Stomach smooth muscle (tissue), 2 donors: ENCODE data around the gene FIS1.

Source experiments
- H3K27ac ChIP-seq: one replicate; pipeline ENCODE4 v1.7.0; 2013; ENCODE audit warnings: mild to moderate bottlenecking, low read length, inconsistent platforms
- H3K27me3 ChIP-seq, 2 donors: one replicate each; pipeline ENCODE4 v1.7.0; 2013; ENCODE audit warnings: low read length in 2 of 2; ENCODE audit not compliant: insufficient read depth in 2 of 2, control insufficient read depth in 1 of 2
- H3K36me3 ChIP-seq, 2 donors: one replicate each; pipeline ENCODE4 v1.7.0; 2013; ENCODE audit warnings: low read length in 2 of 2; ENCODE audit not compliant: control insufficient read depth in 2 of 2, insufficient read depth in 2 of 2
- H3K4me1 ChIP-seq: one replicate; pipeline ENCODE4 v1.7.0; 2013; ENCODE audit warnings: low read length; ENCODE audit not compliant: control insufficient read depth, insufficient read depth
- H3K4me3 ChIP-seq, 2 donors: one replicate each; pipeline ENCODE4 v1.7.0; 2013; ENCODE audit warnings: low read length in 2 of 2
- H3K9ac ChIP-seq, 2 donors: one replicate each; pipeline ENCODE4 v1.7.0; 2013; ENCODE audit warnings: low read length in 2 of 2, mild to moderate bottlenecking in 1 of 2
- H3K9me3 ChIP-seq, 2 donors: one replicate each; pipeline ENCODE4 v1.7.0; 2013; ENCODE audit warnings: low read length in 2 of 2; ENCODE audit not compliant: control insufficient read depth in 2 of 2
- donor health status: healthy.
- donor health status: Pancreatic carcinoma.

FIS1 gene

DNA sequence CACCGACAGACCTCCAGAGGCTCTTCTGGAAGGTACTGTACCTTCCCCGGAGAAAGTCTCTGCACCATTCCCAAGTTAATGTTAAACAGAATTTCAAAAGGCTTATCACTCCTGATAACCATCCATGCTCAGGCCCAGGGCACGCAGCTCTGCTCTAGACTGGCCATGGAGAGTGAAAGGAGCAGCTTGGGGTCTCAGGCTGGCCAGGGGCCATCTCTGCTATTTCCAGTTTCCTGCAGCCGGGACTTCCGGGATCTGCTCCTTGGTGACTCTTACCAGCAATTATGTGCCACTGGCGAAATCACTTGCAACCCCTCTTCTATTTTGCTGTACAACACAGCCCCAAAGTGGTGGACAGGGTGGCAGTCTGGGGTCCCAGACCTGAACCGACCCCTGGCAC, 13.2 kb downstream of the FIS1 start:
- H3K36me3 ChIP-seq = peaks cover 3 to 10% of the 10 kb centered on the region in 2 donors
- H3K4me1 ChIP-seq = peaks cover 7% of the 10 kb centered on the region
- no peaks in the 10 kb centered on the region for H3K9me3 ChIP-seq
- no peak overlapping the region for H3K27ac ChIP-seq
- H3K9ac ChIP-seq = no peak overlapping the region
- H3K4me3 ChIP-seq = no peak overlapping the region
- H3K27me3 ChIP-seq = peaks cover 0 to 2% of the 10 kb centered on the region in 2 donors

GRCh38 chr7:101226721-101227120, 18.2 kb downstream of the FIS1 start:
- Histone ChIP-seq H3K27ac (no peak overlapping the region), H3K36me3 (peaks cover 6 to 25% of the 10 kb centered on the region in 2 donors), H3K9me3 (no peaks in the 10 kb centered on the region), H3K4me3 (no peak overlapping the region), H3K27me3 (no peaks in the 10 kb centered on the region), H3K9ac (no peak overlapping the region), H3K4me1 (no peaks in the 10 kb centered on the region)

DNA sequence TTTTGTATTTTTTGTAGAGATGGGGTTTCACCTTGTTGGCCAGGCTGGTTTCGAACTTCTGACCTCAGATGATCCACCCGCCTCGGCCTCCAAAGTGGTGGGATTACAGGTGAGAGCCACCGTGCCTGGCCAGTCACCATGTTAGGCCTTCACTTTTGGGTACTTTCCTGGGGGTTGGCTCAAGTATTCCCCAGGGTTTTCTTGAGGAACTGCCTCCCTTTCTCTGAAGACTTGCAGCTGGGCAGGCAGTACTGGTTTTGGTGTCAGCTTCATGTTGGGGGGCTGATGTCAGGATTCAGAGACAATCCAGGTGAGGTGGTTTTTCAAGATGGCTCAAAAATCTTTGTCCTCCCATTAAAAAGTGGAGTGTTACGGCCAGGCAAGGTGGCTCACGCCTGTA, 19.2 kb downstream of the FIS1 start:
- peaks cover 6 to 27% of the 10 kb centered on the region in 2 donors for H3K36me3 ChIP-seq

GRCh38 chr7:101223528-101223927, 21.4 kb downstream of the FIS1 start:
- peaks cover 13% of the 10 kb centered on the region for H3K4me1 ChIP-seq
- no peak overlapping the region for H3K9ac ChIP-seq
- H3K9me3 ChIP-seq = no peaks in the 10 kb centered on the region
- H3K4me3 ChIP-seq = no peak overlapping the region
- H3K27ac ChIP-seq = no peak overlapping the region
- H3K36me3 ChIP-seq = peaks cover 6 to 22% of the 10 kb centered on the region in 2 donors
- H3K27me3 ChIP-seq = no peaks in the 10 kb centered on the region

More for the DNA sequence above, 19.2 kb downstream of the FIS1 start:
- H3K27ac ChIP-seq = no peak overlapping the region
- H3K4me1 ChIP-seq = no peaks in the 10 kb centered on the region
- no peak overlapping the region for H3K4me3 ChIP-seq
- H3K9ac ChIP-seq = no peak overlapping the region
- no peaks in the 10 kb centered on the region for H3K9me3 ChIP-seq
- no peaks in the 10 kb centered on the region for H3K27me3 ChIP-seq

DNA sequence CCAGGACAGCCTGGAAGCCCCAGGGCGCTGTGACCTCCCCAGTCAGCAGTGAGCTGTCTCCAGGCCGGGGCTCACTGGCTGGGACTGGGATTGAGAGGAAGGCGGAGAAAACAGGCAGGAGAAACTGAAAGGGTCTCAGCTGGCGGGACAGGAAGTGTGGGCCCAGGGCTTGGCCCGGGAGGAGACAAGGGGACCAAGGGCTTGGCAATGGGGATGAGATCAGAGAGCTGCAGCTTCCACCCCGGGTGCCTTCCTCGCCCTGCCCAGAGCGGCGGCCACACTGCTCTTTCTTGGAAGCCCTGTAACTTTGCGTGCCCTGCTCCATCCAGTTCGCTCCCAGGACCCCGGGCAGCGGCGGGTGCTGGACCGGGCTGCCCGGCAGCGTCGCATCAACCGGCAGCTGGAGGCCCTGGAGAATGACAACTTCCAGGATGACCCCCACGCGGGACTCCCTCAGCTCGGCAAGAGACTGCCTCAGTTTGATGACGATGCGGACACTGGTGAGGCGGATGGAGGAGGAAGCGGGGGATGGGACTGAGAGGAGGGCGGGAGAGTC, 22.5 kb downstream of the FIS1 start:
- H3K27me3 ChIP-seq = no peaks in the 10 kb centered on the region
- H3K27ac ChIP-seq = no peak overlapping the region
- H3K36me3 ChIP-seq = peaks cover 6 to 18% of the 10 kb centered on the region in 2 donors
- H3K9me3 ChIP-seq = no peaks in the 10 kb centered on the region
- peaks cover 18% of the 10 kb centered on the region for H3K4me1 ChIP-seq
- no peak overlapping the region for H3K4me3 ChIP-seq
- H3K9ac ChIP-seq = no peak overlapping the region

DNA sequence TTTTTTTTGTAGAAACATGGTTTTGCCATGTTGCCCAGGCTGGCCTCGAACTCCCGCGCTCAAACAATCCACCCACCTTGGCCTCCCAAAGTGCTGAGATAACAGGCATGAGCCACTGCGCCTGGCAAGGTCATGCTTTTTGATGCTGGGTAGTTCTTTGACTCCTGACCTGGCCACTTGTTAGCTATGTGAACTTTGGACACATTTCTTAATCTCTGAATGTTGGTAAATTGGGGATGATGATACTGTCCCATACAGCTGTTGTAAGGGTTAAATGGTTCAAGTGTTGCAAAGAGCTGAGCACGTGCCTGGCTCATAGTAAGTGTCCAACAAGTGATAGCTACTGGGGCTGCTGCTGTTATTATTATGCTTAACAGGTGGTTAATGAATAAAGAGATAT, 24.6 kb downstream of the FIS1 start:
- Histone ChIP-seq H3K4me1 (peaks cover 32% of the 10 kb centered on the region), H3K27ac (no peak overlapping the region), H3K9me3 (no peaks in the 10 kb centered on the region), H3K27me3 (no peaks in the 10 kb centered on the region), H3K4me3 (no peak overlapping the region), H3K9ac (no peak overlapping the region), H3K36me3 (peaks cover 3 to 14% of the 10 kb centered on the region in 2 donors)

DNA sequence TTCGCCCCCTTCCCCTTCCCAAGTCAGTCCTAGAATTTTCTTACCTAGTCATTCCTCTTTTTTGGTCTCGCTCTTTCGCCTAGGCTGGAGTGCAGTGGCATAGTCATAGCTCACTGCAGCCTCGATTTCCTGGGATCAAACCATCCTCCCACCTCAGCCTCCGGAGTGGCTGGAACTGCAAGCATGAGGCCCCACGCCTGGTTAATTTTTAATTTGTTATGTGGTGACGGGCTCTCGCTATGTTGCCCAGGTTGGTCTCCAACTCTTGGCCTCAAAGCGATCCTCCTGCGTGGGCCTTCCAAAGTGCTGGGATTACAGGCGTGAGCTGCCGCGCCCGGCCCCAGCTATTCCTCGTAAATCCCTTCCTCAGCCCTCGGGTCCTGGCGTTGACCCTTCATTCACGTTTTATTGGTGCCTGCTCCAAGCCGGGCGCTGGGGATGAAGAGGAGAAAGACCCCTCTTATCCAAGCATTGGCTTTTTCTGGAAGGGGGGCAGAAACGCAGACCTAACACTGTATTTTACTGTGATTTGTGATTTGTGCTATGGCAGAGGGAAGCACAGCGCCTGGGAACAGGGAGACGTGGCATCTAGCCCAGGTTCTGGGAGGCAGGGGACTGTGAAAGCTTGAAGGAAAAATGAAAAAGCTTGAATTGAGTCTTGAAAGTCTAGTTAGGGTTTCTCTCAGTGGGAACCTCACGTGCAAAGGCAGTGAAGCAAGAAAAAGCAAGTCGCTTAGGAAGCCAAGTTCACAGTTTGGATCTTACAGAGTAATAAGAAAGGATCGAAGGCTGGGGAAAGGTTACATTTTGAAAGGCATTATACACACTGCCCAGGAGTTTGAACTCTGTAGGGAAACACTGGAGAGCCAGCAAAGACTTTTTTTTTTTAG, 26.4 kb downstream of the FIS1 start:
- H3K9ac ChIP-seq = peak overlapping the region; percentile 80 to 81
- H3K9me3 ChIP-seq = no peaks in the 10 kb centered on the region
- H3K4me1 ChIP-seq = peaks cover 35% of the 10 kb centered on the region
- H3K27me3 ChIP-seq = no peaks in the 10 kb centered on the region
- H3K27ac ChIP-seq = peak overlapping the region; percentile 80
- peaks cover 0 to 10% of the 10 kb centered on the region in 2 donors for H3K36me3 ChIP-seq
- H3K4me3 ChIP-seq = peak overlapping the region; percentile 90 to 97

- no peaks in the 10 kb centered on the region for H3K27me3 ChIP-seq
- H3K36me3 ChIP-seq = peaks cover 0 to 8% of the 10 kb centered on the region in 2 donors
- H3K9me3 ChIP-seq = no peaks in the 10 kb centered on the region
- H3K27ac ChIP-seq = peak within 1 kb of the TSS; percentile 80
- H3K4me3 ChIP-seq = peak within 1 kb of the TSS; percentile 90 to 97
- peaks cover 35% of the 10 kb centered on the region for H3K4me1 ChIP-seq
- H3K9ac ChIP-seq = peak within 1 kb of the TSS; percentile 80 to 81
These were observed 27.3 kb downstream of the FIS1 start, which contains the start of the genes PLOD3 and ZNHIT1 for GRCh38 chr7:101217388-101218235. TSS of gene PLOD3 (minus strand) at chr7:101217581. CDS start at chr7:101217274, 307 bp downstream. TSS of gene ZNHIT1 (plus strand) at chr7:101218165. CDS start at chr7:101218196, 31 bp downstream.

DNA sequence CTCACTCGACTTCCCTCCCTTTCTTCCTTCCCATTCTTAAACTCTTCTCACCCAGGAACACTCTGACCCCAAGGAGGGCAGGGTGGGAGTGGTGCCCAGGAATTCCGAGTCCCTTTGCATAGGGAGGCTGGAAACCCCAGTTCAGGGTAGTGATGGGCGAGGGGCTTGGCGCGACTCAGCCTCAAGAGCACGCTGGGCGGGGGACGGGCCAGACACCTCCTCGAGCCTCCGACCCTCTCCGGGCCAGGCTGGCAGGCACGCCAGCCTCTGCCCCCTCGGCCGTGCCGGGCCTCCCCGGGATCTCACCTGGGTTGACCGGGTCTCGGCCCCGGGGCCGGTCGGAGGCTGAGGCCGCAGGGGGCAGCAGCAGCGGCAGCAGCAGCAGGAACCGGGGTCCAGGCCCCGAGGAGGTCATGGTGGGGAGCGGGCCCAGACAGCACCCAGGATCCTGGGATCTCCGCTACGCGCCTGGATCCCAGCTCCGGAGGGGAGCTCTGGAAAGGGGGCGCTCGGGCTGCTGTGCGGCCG, 28.0 kb downstream of the FIS1 start:
- peaks cover 35% of the 10 kb centered on the region for H3K4me1 ChIP-seq
- H3K36me3 ChIP-seq = peaks cover under 1 to 9% of the 10 kb centered on the region in 2 donors
- H3K27ac ChIP-seq = peak overlapping the region; percentile 80
- H3K9me3 ChIP-seq = no peaks in the 10 kb centered on the region
- no peaks in the 10 kb centered on the region for H3K27me3 ChIP-seq
- peak overlapping the region; percentile 72 to 81 for H3K9ac ChIP-seq
- H3K4me3 ChIP-seq = peak overlapping the region; percentile 90 to 97
